Measurements from ENCODE around the gene ADGRL3. TPM values are rescaled to one million over a fixed set of nuclear protein-coding genes. Genes with fewer than 3 reads are reported as not detected.

ADGRL3 gene
- total RNA-seq, 3 donors from 2014 or later (not counting 1 experiment from before 2014, with no cell fraction given): not detected

DNA sequence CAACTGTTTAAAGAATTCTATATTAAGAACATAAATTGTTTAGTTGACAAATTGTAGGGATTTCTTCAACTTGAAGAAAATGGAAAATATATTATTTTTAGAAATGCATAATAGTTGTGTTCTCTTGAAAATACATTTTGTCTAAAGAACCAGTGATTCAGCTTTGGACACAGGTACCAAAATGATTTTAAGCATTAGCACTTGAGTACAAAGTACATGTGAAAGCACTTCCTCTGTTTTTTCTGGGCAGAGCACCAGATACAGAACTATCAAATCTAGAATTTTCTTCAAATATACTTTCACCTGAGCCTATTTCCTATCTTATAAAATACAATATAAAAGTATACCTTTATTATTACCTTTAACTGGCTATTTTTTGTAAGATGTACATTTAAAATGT is 539.8 kb downstream of the ADGRL3 start:
- no peak overlapping the region for H3K4me3 ChIP-seq (ENCODE audit: low read length)
- no peaks in the 10 kb centered on the region for H3K27me3 ChIP-seq (ENCODE audit: control insufficient read depth, insufficient read depth, low read length)
- intact Hi-C loops (cut with micrococcal nuclease): no loop called here
- Mint-ChIP-seq H3K36me3 (no peaks in the 10 kb centered on the region), H3K27me3 (ENCODE audit: low read depth in 2 of 2) (no peaks in the 10 kb centered on the region), H3K4me1 (no peaks in the 10 kb centered on the region), H3K27ac (no peak overlapping the region), H3K4me3 (no peak overlapping the region), H3K9me3 (peaks cover 7% of the 10 kb centered on the region in 2 donors)
- H3K9me3 ChIP-seq (ENCODE audit: control insufficient read depth, insufficient read depth, low read length): no peaks in the 10 kb centered on the region
- ATAC-seq (no peak), DNase-seq (no peak)
- TF ChIP-seq, protein P1, sequence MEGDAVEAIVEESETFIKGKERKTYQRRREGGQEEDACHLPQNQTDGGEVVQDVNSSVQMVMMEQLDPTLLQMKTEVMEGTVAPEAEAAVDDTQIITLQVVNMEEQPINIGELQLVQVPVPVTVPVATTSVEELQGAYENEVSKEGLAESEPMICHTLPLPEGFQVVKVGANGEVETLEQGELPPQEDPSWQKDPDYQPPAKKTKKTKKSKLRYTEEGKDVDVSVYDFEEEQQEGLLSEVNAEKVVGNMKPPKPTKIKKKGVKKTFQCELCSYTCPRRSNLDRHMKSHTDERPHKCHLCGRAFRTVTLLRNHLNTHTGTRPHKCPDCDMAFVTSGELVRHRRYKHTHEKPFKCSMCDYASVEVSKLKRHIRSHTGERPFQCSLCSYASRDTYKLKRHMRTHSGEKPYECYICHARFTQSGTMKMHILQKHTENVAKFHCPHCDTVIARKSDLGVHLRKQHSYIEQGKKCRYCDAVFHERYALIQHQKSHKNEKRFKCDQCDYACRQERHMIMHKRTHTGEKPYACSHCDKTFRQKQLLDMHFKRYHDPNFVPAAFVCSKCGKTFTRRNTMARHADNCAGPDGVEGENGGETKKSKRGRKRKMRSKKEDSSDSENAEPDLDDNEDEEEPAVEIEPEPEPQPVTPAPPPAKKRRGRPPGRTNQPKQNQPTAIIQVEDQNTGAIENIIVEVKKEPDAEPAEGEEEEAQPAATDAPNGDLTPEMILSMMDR (IDR thresholded peaks at IDR 0.05): no peak
- no peaks in the 10 kb centered on the region for H3K36me3 ChIP-seq (ENCODE audit: control insufficient read depth, insufficient read depth, low read length)
- H3K4me1 ChIP-seq (ENCODE audit: control insufficient read depth, insufficient read depth, low read length): no peaks in the 10 kb centered on the region
- H3K27ac ChIP-seq (ENCODE audit: low read length): no peak overlapping the region

DNA sequence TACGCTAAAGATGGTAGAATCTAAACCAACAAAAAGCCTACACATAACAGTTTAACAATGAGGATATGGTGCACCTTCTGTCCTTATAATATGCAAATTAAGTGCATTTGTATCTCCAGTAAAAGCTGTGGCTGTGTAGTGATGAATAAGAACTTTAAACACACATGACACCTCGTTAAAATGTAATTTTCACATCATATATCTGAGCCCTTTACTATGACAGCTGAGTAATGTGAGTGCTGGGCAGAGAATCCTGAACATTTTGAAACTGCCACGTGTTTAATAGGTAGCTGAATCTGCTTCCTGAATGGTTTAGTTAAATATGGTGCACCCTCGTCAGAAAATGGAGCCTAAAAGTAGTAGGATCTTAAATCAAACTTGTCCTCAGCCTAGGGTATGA is 540.8 kb downstream of the ADGRL3 start:
- no peak overlapping the region for H3K4me3 ChIP-seq (ENCODE audit: low read length)
- WGBS (ENCODE audit: insufficient coverage): 3% methylated on average over 2 of the region's 4 CpGs
- H3K4me1 ChIP-seq (ENCODE audit: control insufficient read depth, insufficient read depth, low read length): no peaks in the 10 kb centered on the region
- intact Hi-C loops (cut with micrococcal nuclease): no loop called here
- Mint-ChIP-seq H3K27me3 (ENCODE audit: low read depth in 2 of 2) (no peaks in the 10 kb centered on the region), H3K4me3 (no peak overlapping the region), H3K4me1 (no peaks in the 10 kb centered on the region), H3K36me3 (no peaks in the 10 kb centered on the region), H3K9me3 (peaks cover 6 to 9% of the 10 kb centered on the region in 2 donors), H3K27ac (no peak overlapping the region)
- DNase-seq: no peak
- no peak overlapping the region for H3K27ac ChIP-seq (ENCODE audit: low read length)
- ATAC-seq: no peak
- H3K27me3 ChIP-seq (ENCODE audit: control insufficient read depth, insufficient read depth, low read length): no peaks in the 10 kb centered on the region
- no peaks in the 10 kb centered on the region for H3K9me3 ChIP-seq (ENCODE audit: control insufficient read depth, insufficient read depth, low read length)
- TF ChIP-seq, protein P1 (IDR thresholded peaks at IDR 0.05): no peak
- no peaks in the 10 kb centered on the region for H3K36me3 ChIP-seq (ENCODE audit: control insufficient read depth, insufficient read depth, low read length)

DNA sequence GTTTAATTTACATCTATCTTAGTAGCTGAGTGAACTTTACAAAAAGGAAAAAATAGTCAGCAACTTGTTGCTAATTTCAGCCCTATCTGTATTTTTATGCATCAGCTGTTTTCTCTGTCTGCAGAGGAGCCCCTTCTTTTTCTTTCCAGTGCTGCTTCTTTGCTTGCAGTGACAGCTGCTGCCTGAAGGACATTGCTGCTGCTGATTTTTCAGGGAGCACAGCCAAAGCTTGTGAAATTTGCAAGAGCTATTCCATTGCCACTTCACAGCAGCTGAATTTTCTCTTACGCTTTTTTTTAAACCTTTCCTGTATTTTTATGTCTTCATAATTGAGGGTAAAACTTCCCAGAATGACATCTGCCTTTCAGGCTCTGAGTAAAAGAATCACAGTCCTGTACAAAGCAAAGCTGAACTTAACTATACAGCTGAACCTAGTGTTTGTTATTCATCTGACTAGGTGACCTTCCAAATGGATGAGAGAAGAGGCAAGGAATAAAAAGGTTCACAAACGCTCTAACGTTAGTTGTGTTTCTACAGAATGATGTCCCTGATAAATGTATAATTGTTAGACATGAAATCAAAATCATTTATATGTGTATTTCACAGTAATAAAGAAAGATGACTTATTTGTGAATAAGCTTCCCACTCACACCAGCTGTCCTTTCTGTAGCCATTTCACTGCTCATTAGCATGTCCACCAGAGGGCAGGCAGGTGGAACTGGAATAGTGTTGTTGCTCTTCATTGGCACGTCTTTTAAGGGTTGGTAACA is 541.4 kb downstream of the ADGRL3 start:
- no peaks in the 10 kb centered on the region for H3K4me1 ChIP-seq (ENCODE audit: control insufficient read depth, insufficient read depth, low read length)
- H3K36me3 ChIP-seq (ENCODE audit: control insufficient read depth, insufficient read depth, low read length): no peaks in the 10 kb centered on the region
- H3K4me3 ChIP-seq (ENCODE audit: low read length): no peak overlapping the region
- TF ChIP-seq, protein P1 (IDR thresholded peaks at IDR 0.05): no peak
- H3K27me3 ChIP-seq (ENCODE audit: control insufficient read depth, insufficient read depth, low read length): no peaks in the 10 kb centered on the region
- intact Hi-C loops (cut with micrococcal nuclease): no loop called here
- Mint-ChIP-seq H3K9me3 (peaks cover 6 to 10% of the 10 kb centered on the region in 2 donors), H3K27me3 (ENCODE audit: low read depth in 2 of 2) (no peaks in the 10 kb centered on the region), H3K4me1 (no peaks in the 10 kb centered on the region), H3K4me3 (no peak overlapping the region), H3K27ac (no peak overlapping the region), H3K36me3 (no peaks in the 10 kb centered on the region)
- 100% methylated on average over 2 of the region's 4 CpGs for WGBS (ENCODE audit: insufficient coverage)
- DNase-seq: no peak
- no peaks in the 10 kb centered on the region for H3K9me3 ChIP-seq (ENCODE audit: control insufficient read depth, insufficient read depth, low read length)
- no peak overlapping the region for H3K27ac ChIP-seq (ENCODE audit: low read length)
- ATAC-seq: no peak

DNA sequence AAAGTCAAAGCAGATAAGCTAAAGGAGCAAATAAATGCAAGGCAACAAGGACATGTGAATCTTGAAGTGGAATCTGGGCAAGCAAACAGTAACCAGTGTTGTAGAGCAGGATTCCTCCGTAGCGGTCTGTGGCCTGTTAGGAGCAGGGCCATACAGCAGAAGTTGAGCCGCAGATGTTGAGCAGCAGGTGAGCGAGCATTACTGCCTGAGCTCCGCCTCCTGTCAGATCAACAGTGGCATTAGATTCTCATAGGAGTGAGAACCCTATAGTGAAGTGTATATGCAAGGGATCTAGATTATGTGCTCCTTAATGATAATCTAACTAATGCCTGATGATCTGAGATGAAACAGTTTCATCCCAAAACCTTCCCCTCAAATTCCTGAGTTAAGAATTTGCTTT is 550.7 kb downstream of the ADGRL3 start:
- no peak overlapping the region for H3K4me3 ChIP-seq (ENCODE audit: low read length)
- peaks cover 2% of the 10 kb centered on the region for H3K9me3 ChIP-seq (ENCODE audit: control insufficient read depth, insufficient read depth, low read length)
- TF ChIP-seq, protein P1 (IDR thresholded peaks at IDR 0.05): no peak
- ATAC-seq (no peak), DNase-seq (no peak)
- Mint-ChIP-seq H3K36me3 (no peaks in the 10 kb centered on the region), H3K4me3 (no peak overlapping the region), H3K4me1 (no peaks in the 10 kb centered on the region), H3K27me3 (ENCODE audit: low read depth in 2 of 2) (no peaks in the 10 kb centered on the region), H3K27ac (no peak overlapping the region), H3K9me3 (peaks cover 4 to 11% of the 10 kb centered on the region in 2 donors)
- H3K27ac ChIP-seq (ENCODE audit: low read length): no peak overlapping the region
- H3K36me3 ChIP-seq (ENCODE audit: control insufficient read depth, insufficient read depth, low read length): no peaks in the 10 kb centered on the region
- H3K4me1 ChIP-seq (ENCODE audit: control insufficient read depth, insufficient read depth, low read length): no peaks in the 10 kb centered on the region
- intact Hi-C loops (cut with micrococcal nuclease): no loop called here
- H3K27me3 ChIP-seq (ENCODE audit: control insufficient read depth, insufficient read depth, low read length): no peaks in the 10 kb centered on the region
- over 99% methylated on average over 5 of the region's 5 CpGs for WGBS (ENCODE audit: insufficient coverage)
